H1 (cell line): Measurements from ENCODE around the gene ATP5F1A. TPM values are rescaled to one million over a fixed set of nuclear protein-coding genes. Genes with fewer than 3 reads are reported as not detected.

Source experiments
- ASH2L ChIP-seq: fragments of 200-600, 300-600 bp; sonication (generic); IDR thresholded peaks from one replicate; pipeline ENCODE4 v1.7.1; 2017; ENCODE audit warnings: low read length
- ATF2 ChIP-seq: IDR thresholded peaks from 2 replicates; pipeline ENCODE4 v1.6.1; 2012; ENCODE audit warnings: low read length, inconsistent platforms
- BACH1 ChIP-seq: IDR thresholded peaks from 2 replicates; pipeline ENCODE4 v1.6.1; 2012; ENCODE audit warnings: low read length, improper control_type of control experiment
- CEBPB ChIP-seq: IDR thresholded peaks from 2 replicates; pipeline ENCODE4 v1.6.1; 2012; ENCODE audit warnings: low read depth, low read length
- CHD1 ChIP-seq: IDR thresholded peaks from 2 replicates; pipeline ENCODE4 v1.6.1; 2012; ENCODE audit warnings: low read depth, low read length, improper control_type of control experiment
- CHD2 ChIP-seq: IDR thresholded peaks from 2 replicates; pipeline ENCODE4 v1.6.1; 2012; ENCODE audit warnings: low read length, improper control_type of control experiment
- CTBP2 ChIP-seq: IDR thresholded peaks from 2 replicates; pipeline ENCODE4 v1.7.0; 2011; ENCODE audit warnings: borderline replicate concordance, mild to moderate bottlenecking, moderate library complexity, mixed read lengths, low read length; ENCODE audit not compliant: insufficient read depth, insufficient read length
- EP300 ChIP-seq, 2 experiments: IDR thresholded peaks; 1 replicate in 1 of 2; 2 replicates in 1 of 2; pipeline ENCODE4 v1.6.1; 2011 to 2012; ENCODE audit warnings: low read depth in 2 of 2, low read length in 2 of 2, mild to moderate bottlenecking in 2 of 2, borderline replicate concordance in 1 of 2, inconsistent platforms in 1 of 2, moderate library complexity in 1 of 2
- FOSL1 ChIP-seq: IDR thresholded peaks from 2 replicates; pipeline ENCODE4 v1.6.1; 2011; ENCODE audit warnings: mild to moderate bottlenecking, low read depth, low read length, moderate library complexity; ENCODE audit not compliant: insufficient read depth
- GABPA ChIP-seq: IDR thresholded peaks from 2 replicates; pipeline ENCODE4 v1.6.1; 2011; ENCODE audit warnings: mild to moderate bottlenecking, low read length, moderate library complexity, borderline replicate concordance; ENCODE audit not compliant: insufficient read depth
- JUND ChIP-seq: IDR thresholded peaks from 2 replicates; pipeline ENCODE4 v1.6.1; 2011; ENCODE audit warnings: mild to moderate bottlenecking, improper control_type of control experiment, low read length
- PHF8 ChIP-seq: fragments of 200-600 bp; sonication (generic); conservative IDR thresholded peaks from 2 replicates; pipeline ENCODE4 v1.7.1; 2012; ENCODE audit warnings: low read depth, mild to moderate bottlenecking, inconsistent platforms, low read length, moderate library complexity
- POU5F1 ChIP-seq: IDR thresholded peaks from 2 replicates; pipeline ENCODE4 v1.6.1; 2011; ENCODE audit warnings: low read depth, mild to moderate bottlenecking, low read length, moderate library complexity
- SAP30 ChIP-seq: fragments of 300-600 bp; sonication (generic); IDR thresholded peaks from 2 replicates; pipeline ENCODE4 v1.7.1; 2012; ENCODE audit warnings: low read length, moderate library complexity, mild to moderate bottlenecking, inconsistent platforms; ENCODE audit not compliant: insufficient read depth, insufficient replicate concordance
- SIRT6 ChIP-seq: IDR thresholded peaks from one replicate; pipeline ENCODE4 v1.7.1; 2012; ENCODE audit warnings: low read length, inconsistent platforms
- SRF ChIP-seq: IDR thresholded peaks from 2 replicates; pipeline ENCODE4 v1.6.1; 2011; ENCODE audit warnings: mild to moderate bottlenecking, low read depth, low read length, moderate library complexity
- TAF1 ChIP-seq: IDR thresholded peaks from 2 replicates; pipeline ENCODE4 v1.6.1; 2011; ENCODE audit warnings: mild to moderate bottlenecking, low read depth, low read length
- TAF7 ChIP-seq: optimal IDR thresholded peaks from 2 replicates; pipeline ENCODE3; 2011; ENCODE audit warnings: low read depth, mild to moderate bottlenecking, inconsistent platforms, low read length, moderate library complexity, borderline replicate concordance
- TEAD4 ChIP-seq: IDR thresholded peaks from 2 replicates; pipeline ENCODE4 v1.6.1; 2012; ENCODE audit warnings: low read depth, low read length, inconsistent platforms, mixed read lengths
- USF2 ChIP-seq: IDR thresholded peaks from 2 replicates; pipeline ENCODE4 v1.6.1; 2011; ENCODE audit warnings: low read length, improper control_type of control experiment
- polyA plus RNA-seq, 7 experiments: library from polyadenylated mRNA; depleted of rRNA in 3 of 7; stranded (reverse) in 5 of 7; unstranded in 2 of 7; fragments of >200 nt in 5 of 7; fragments of 200-250 nt in 2 of 7; gene quantifications; 1 replicate in 5 of 7; 2 replicates in 1 of 7; 4 replicates in 1 of 7; pipeline versions ENCODE4 v1.2.1 to v1.2.3, GENCODE V29; 2011 to 2013; ENCODE audit warnings: missing spikeins in 2 of 7, mixed read lengths in 2 of 7
- total RNA-seq: library from RNA; stranded (reverse); fragmentation: NEBNext Ultra II Directional; extraction: Animal tissue kit (Norgen Biotek cat#: 25700); gene quantifications from 2 replicates; pipeline ENCODE4 v1.2.1, GENCODE V29; 2021

The ATP5F1A gene
- total and polyA plus RNA-seq, 2 of the 8 experiments (the other 6 are each of a cell fraction or from before 2014, with no cell fraction given), result 685 to 970 TPM

GRCh38 chr18:46097801-46098615 is at the start of gene ATP5F1A (continued):
- TF ChIP-seq TAF7, result no peak
- no peak for TF ChIP-seq JUND
- peak; percentile 98 for TF ChIP-seq PHF8
- no peak for TF ChIP-seq SIRT6
- TF ChIP-seq EP300 (IDR thresholded peaks at IDR 0.05; ENCODE audit: borderline replicate concordance in 1 of 2, low read depth in 2 of 2, low read length in 2 of 2), result no peak
- peak; percentile 74; the same call in 1 of the 2 replicates for TF ChIP-seq CHD1
- TF ChIP-seq TEAD4, result no peak
- peak; percentile 52 for TF ChIP-seq USF2
- TF ChIP-seq ASH2L, result peak; percentile 98
- TF ChIP-seq TAF1, result peak; percentile 85
- no peak for TF ChIP-seq CTBP2
- no peak for TF ChIP-seq FOSL1
- no peak for TF ChIP-seq BACH1
- TF ChIP-seq GABPA, result peak; percentile 89; the same call in 1 of the 2 replicates
- TF ChIP-seq SRF, result no peak
- no peak; the same call in 1 of the 2 replicates for TF ChIP-seq ATF2
- TF ChIP-seq POU5F1, result no peak
- TF ChIP-seq SAP30, result peak; percentile 55
- TF ChIP-seq CEBPB, result no peak
- TF ChIP-seq CHD2, result 0 out of 2 replicates have a peak, but pooled peaks have one; percentile 18
